ENCODE measurements around the gene SARM1.

SARM1 gene

DNA sequence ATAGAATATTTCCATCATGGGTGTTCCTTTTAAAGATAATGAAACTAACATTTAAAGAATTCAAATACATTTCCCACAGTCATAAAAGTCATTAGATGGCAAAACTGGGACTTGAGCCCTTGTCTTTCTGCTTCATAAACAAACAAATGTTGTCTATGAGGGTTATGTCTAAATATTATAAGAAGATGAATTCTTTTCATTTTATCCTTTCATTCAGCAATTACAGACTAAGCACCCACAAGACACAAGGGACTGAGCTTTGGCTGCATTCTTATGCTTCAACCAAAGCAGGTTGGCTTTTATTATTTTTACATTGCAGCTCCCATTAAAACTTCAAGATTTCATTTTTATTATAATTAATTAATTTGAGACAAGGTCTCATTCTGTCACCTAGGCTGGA is 14.9 kb downstream of the SARM1 start:
- H3K4me3 ChIP-seq (replicated peaks; ENCODE audit: low read depth, low read length), result no peak overlapping the region
- TF ChIP-seq, protein P1, sequence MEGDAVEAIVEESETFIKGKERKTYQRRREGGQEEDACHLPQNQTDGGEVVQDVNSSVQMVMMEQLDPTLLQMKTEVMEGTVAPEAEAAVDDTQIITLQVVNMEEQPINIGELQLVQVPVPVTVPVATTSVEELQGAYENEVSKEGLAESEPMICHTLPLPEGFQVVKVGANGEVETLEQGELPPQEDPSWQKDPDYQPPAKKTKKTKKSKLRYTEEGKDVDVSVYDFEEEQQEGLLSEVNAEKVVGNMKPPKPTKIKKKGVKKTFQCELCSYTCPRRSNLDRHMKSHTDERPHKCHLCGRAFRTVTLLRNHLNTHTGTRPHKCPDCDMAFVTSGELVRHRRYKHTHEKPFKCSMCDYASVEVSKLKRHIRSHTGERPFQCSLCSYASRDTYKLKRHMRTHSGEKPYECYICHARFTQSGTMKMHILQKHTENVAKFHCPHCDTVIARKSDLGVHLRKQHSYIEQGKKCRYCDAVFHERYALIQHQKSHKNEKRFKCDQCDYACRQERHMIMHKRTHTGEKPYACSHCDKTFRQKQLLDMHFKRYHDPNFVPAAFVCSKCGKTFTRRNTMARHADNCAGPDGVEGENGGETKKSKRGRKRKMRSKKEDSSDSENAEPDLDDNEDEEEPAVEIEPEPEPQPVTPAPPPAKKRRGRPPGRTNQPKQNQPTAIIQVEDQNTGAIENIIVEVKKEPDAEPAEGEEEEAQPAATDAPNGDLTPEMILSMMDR (IDR thresholded peaks at IDR 0.05; ENCODE audit: low read length, missing control alignments), result no peak
- no peak for DNase-seq (ENCODE audit: low read depth)

DNA sequence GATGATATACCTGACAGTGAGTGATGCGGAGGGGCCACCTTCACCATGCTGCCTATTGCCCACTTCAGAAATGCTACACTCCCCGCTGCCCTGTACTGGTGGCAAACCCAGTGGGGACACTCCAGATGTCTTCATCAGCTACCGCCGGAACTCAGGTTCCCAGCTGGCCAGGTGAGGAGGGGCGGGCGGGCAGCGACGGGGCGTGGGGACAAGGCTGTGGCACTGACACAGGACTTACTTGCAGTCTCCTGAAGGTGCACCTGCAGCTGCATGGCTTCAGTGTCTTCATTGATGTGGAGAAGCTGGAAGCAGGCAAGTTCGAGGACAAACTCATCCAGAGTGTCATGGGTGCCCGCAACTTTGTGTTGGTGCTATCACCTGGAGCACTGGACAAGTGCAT is 16.6 kb downstream of the SARM1 start:
- no peak overlapping the region for H3K4me3 ChIP-seq (replicated peaks; ENCODE audit: low read depth, low read length)
- TF ChIP-seq, protein P1 (IDR thresholded peaks at IDR 0.05; ENCODE audit: low read length, missing control alignments), result no peak
- no peak for DNase-seq (ENCODE audit: low read depth)

DNA sequence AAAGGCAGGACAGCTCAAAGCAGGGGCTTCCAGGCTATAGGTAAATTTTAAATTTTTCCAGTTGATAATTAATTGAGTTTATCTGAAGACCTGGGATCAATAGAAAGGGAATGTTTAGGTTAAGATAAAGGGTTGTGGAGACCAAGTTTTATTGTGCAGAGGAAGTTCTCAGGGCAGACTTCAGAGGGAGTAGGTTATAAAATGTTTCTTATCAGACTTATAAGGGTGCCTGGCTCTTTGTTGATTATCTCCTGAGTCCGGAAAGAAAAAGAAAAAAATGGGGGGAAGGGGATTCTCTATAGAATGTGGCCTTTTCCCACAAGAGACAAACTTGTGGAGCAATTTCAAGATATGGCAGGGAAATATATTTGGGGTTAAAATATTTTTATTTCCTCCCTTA is 18.6 kb downstream of the SARM1 start:
- TF ChIP-seq, protein P1 (IDR thresholded peaks at IDR 0.05; ENCODE audit: low read length, missing control alignments), result no peak
- no peak overlapping the region for H3K4me3 ChIP-seq (replicated peaks; ENCODE audit: low read depth, low read length)
- DNase-seq (ENCODE audit: low read depth), result no peak

DNA sequence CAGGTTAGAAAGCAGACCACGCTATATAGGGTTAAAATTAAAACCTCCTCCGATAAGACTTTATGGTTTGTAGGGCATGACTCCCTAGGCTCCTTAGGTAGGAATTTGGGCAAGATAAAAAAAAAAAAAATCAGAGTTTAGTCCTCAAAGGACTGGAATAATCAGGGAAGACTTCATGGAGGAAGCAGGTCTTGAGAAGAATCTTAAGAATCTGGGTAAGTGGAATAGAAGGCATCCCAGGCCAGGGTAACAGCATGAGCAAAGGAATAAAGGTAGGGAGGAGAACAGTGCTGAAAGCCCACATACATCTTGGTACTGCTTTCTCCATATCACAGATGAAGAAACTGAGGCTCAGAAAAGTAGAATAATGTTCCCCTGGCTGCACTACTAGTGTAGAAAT is 19.1 kb downstream of the SARM1 start:
- H3K4me3 ChIP-seq (replicated peaks; ENCODE audit: low read depth, low read length), result no peak overlapping the region
- no peak for DNase-seq (ENCODE audit: low read depth)
- TF ChIP-seq, protein P1 (IDR thresholded peaks at IDR 0.05; ENCODE audit: low read length, missing control alignments), result no peak

DNA sequence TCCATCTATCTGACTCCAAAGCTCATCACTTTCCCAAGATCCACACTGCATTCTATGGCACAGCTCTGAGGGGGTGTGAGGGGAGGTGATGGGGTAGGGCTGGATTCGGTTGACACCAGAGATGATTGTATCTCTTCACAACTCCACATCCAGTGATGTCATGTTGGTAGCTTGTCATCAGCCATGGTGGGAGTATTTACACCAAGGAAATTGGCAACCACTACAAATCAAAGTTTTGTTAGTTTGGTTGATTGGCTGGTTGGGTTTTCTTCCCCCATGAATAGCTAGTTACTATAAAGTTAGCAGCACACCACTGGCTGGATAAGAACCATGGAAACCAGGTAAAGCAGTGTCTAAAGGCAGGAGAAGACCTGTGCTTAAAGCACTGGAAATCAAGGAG is 19.5 kb downstream of the SARM1 start:
- TF ChIP-seq, protein P1 (IDR thresholded peaks at IDR 0.05; ENCODE audit: low read length, missing control alignments), result no peak
- no peak overlapping the region for H3K4me3 ChIP-seq (replicated peaks; ENCODE audit: low read depth, low read length)
- DNase-seq (ENCODE audit: low read depth), result no peak

DNA sequence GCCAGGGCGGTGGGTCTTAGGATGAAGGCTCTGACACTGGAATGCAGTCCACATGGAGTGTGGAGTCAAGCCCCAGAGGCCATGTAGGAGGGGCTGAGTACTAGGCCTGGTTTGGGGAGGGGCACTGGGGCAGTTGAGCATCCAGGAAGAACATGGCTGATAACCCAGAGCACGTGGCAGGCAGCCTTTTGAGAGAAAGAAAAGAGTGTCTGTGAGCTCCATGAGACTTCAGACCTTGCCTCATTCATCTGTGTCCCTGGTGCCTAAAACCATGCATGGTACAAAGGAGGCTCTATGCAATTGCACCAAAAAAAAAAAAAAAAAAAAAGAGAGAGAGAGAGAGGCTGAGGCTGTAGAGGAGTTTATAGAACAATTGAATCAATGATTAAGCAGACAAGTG is 19.9 kb downstream of the SARM1 start:
- no peak overlapping the region for H3K4me3 ChIP-seq (replicated peaks; ENCODE audit: low read depth, low read length)
- TF ChIP-seq, protein P1 (IDR thresholded peaks at IDR 0.05; ENCODE audit: low read length, missing control alignments), result no peak
- DNase-seq (ENCODE audit: low read depth), result no peak

DNA sequence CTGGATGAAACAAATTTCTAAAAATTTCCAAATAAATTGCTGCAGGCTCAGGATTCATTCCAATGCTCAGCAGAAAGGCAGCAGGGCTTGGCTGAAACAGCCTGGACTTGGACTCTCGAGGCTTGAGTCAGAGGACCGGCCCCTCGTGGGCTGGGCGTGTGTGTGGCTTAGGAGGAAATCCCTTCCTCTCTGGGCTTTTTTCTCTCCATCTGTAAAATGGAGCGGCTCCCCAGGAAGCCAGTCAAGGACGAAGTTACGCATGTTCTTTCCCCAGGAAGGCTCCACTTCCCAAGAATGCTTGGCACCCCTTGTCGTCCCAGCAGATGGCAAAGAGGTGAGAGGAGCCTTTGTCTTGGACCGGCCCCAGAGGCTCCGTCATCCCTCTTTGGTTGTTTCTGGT is 21.0 kb downstream of the SARM1 start:
- H3K4me3 ChIP-seq (replicated peaks; ENCODE audit: low read depth, low read length), result no peak overlapping the region
- TF ChIP-seq, protein P1 (IDR thresholded peaks at IDR 0.05; ENCODE audit: low read length, missing control alignments), result no peak
- no peak for DNase-seq (ENCODE audit: low read depth)
